ENCODE results near the gene CYS1. TPM values are rescaled to one million over a fixed set of nuclear protein-coding genes. Genes with fewer than 3 reads are reported as not detected.
A peak's percentile ranks its signal among the peaks of the same experiment; 100 is the strongest.

CYS1 gene
- total and polyA plus RNA-seq, 2 of the 8 experiments (the other 6 are each of a cell fraction or from before 2014, with no cell fraction given): 0.09 to 0.13 TPM

DNA sequence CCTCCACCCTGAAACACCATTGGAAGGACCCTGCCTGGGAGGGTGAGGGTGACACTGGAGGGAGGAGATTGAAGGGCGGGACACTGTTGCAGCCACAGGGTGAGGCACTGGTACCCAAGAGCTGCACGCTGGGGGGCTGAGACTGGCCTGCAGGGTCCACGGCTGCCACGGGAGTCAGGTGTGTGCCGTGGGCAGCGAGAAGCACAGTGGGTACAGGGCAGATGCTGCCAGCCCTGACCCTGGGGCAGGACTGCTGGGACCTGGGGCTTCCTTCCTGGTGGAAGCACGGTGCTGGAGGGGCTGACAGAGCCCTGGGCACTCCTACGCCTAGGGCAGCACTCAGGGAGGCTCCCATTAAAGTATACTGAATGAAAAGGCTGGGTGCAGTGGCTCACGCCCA, 16.6 kb downstream of the CYS1 start:
- TF ChIP-seq PHF8 (conservative IDR thresholded peaks at IDR 0.05; ENCODE audit: low read depth, low read length) (no peak), SIX5 (IDR thresholded peaks at IDR 0.05; ENCODE audit: low read depth, low read length) (no peak), ATF2 (IDR thresholded peaks at IDR 0.05; ENCODE audit: low read length) (no peak), SP4 (IDR thresholded peaks at IDR 0.05; ENCODE audit: low read length) (no peak), NANOG (IDR thresholded peaks at IDR 0.05; ENCODE audit: insufficient read depth, low read depth, low read length, poor library complexity, severe bottlenecking) (no peak), CHD1 (IDR thresholded peaks at IDR 0.05; ENCODE audit: low read depth, low read length) (no peak), TAF7 (optimal IDR thresholded peaks at IDR 0.05; ENCODE audit: borderline replicate concordance, low read depth, low read length) (no peak), RNF2 (IDR thresholded peaks at IDR 0.05; ENCODE audit: borderline replicate concordance, low read depth, low read length, missing control alignments, poor library complexity, severe bottlenecking) (no peak), SP2 (IDR thresholded peaks at IDR 0.05; ENCODE audit: low read length) (no peak)
- TF ChIP-seq, protein P1, sequence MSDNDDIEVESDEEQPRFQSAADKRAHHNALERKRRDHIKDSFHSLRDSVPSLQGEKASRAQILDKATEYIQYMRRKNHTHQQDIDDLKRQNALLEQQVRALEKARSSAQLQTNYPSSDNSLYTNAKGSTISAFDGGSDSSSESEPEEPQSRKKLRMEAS (IDR thresholded peaks at IDR 0.05): no peak
- TF ChIP-seq, protein P2, sequence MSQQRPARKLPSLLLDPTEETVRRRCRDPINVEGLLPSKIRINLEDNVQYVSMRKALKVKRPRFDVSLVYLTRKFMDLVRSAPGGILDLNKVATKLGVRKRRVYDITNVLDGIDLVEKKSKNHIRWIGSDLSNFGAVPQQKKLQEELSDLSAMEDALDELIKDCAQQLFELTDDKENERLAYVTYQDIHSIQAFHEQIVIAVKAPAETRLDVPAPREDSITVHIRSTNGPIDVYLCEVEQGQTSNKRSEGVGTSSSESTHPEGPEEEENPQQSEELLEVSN (IDR thresholded peaks at IDR 0.05): no peak
- no peaks in the 10 kb centered on the region for H3K9me3 ChIP-seq (ENCODE audit: insufficient read depth in 2 of 2, low read depth in 1 of 2, low read length in 1 of 2)
- no peak overlapping the region for H3K14ac ChIP-seq (ENCODE audit: insufficient read length)
- no peaks in the 10 kb centered on the region for H3K27me3 ChIP-seq (replicated peaks in 1 of 4; ENCODE audit: control insufficient read depth in 3 of 4, extremely low read depth in 1 of 4, insufficient read depth in 3 of 4, low read length in 3 of 4)
- no peak overlapping the region for H3K9ac ChIP-seq (replicated peaks in 1 of 4; ENCODE audit: extremely low read depth in 1 of 4, low read depth in 3 of 4, low read length in 3 of 4)
- peaks cover 0 to 8% (median 0%) of the 10 kb centered on the region in 4 experiments; a peak in 1 of 7 replicates for H3K4me1 ChIP-seq (replicated peaks in 1 of 4; ENCODE audit: control insufficient read depth in 3 of 4, insufficient read depth in 4 of 4, low read length in 3 of 4)
- no peak overlapping the region for H2AFZ ChIP-seq (ENCODE audit: low read length)
- ChIA-PET CTCF (ENCODE audit: partially characterized antibody) (interaction anchor here (1.3 to 20.0 kb wide), 3 partner anchors 9 to 264 kb away, joined by 6 to 429 read pairs (median 6); no protein-coding TSS in a partner anchor), POLR2A (ENCODE audit: partially characterized antibody) (interaction anchor here (1.4 kb wide), 1 partner anchor 20 kb away, joined by 4 read pairs; the partner anchor contains the start of gene KLF11)
- H3K27ac ChIP-seq (ENCODE audit: low read depth, low read length): no peak overlapping the region
- no peaks in the 10 kb centered on the region for H3K23me2 ChIP-seq (ENCODE audit: low read depth, low read length)
- H2BK12ac ChIP-seq (ENCODE audit: low read depth, low read length): no peak overlapping the region
- no peak overlapping the region for H2BK5ac ChIP-seq (ENCODE audit: low read depth, low read length)
- H3K56ac ChIP-seq (replicated peaks; ENCODE audit: insufficient read length, low read depth, low read length): no peak overlapping the region
- no peaks in the 10 kb centered on the region for H3K36me3 ChIP-seq (ENCODE audit: control insufficient read depth in 2 of 4, insufficient read depth in 4 of 4, low read length in 3 of 4)
- no peaks in the 10 kb centered on the region for H4K20me1 ChIP-seq (replicated peaks in 1 of 2; ENCODE audit: control insufficient read depth in 1 of 2, insufficient read depth in 2 of 2, low read length in 2 of 2)
- no peak overlapping the region for H3K4me2 ChIP-seq (ENCODE audit: insufficient read depth in 1 of 2, low read depth in 2 of 2, low read length in 2 of 2)
- H4K5ac ChIP-seq (ENCODE audit: insufficient read length, low read depth, low read length): no peak overlapping the region
- no peak overlapping the region for H2AK5ac ChIP-seq (ENCODE audit: low read depth, low read length)
- no peaks in the 10 kb centered on the region for H3K79me2 ChIP-seq (ENCODE audit: control insufficient read depth in 1 of 2, insufficient read depth in 2 of 2, low read length in 2 of 2)
- H2BK15ac ChIP-seq (ENCODE audit: low read length): no peak overlapping the region
- H3K18ac ChIP-seq (ENCODE audit: extremely low read depth, low read length): no peak overlapping the region
- H3K23ac ChIP-seq (ENCODE audit: insufficient read length): no peak overlapping the region
- FAIRE-seq: no peak
- H3K4ac ChIP-seq (replicated peaks; ENCODE audit: insufficient read length, low read depth, low read length): no peak overlapping the region
- no peak overlapping the region for H2BK20ac ChIP-seq (ENCODE audit: low read length)
- no peaks in the 10 kb centered on the region for H3K79me1 ChIP-seq (ENCODE audit: low read depth, low read length)
- H4K8ac ChIP-seq (ENCODE audit: extremely low read depth, insufficient read depth, low read length): peak overlapping the region; percentile 25; the same call in 1 of the 2 replicates
- no peak for DNase-seq (ENCODE audit: low read depth in 1 of 2, low spot score in 2 of 2)
- no peak overlapping the region for H3K4me3 ChIP-seq (ENCODE audit: extremely low read depth in 1 of 4, insufficient read depth in 2 of 4, low read depth in 3 of 4, low read length in 4 of 4)
- no peak overlapping the region for H2BK120ac ChIP-seq (replicated peaks; ENCODE audit: low read depth, low read length)
- H4K91ac ChIP-seq (replicated peaks; ENCODE audit: insufficient read length, low read length): no peak overlapping the region
- 83% methylated on average over 9 of the region's 9 CpGs; no CpG with 5 or more reads in 1 of the 2 experiments for WGBS, 2 experiments (ENCODE audit: extremely low coverage in 1 of 2, insufficient coverage in 1 of 2, insufficient read length in 1 of 2, insufficient replicate concordance in 2 of 2, low coverage in 1 of 2, low lambda C conversion rate in 2 of 2, missing lambda C conversion rate in 1 of 2)

Data from H1 (cell line).